Measurements from ENCODE around the gene RASA3.
A peak's percentile ranks its signal among the peaks of the same experiment; 100 is the strongest.
"Not testable (repeated sequence)": the region's sequence is repeated elsewhere in the genome, so short reads cannot be mapped to it uniquely, and the experiment has no call there.

The RASA3 gene

DNA sequence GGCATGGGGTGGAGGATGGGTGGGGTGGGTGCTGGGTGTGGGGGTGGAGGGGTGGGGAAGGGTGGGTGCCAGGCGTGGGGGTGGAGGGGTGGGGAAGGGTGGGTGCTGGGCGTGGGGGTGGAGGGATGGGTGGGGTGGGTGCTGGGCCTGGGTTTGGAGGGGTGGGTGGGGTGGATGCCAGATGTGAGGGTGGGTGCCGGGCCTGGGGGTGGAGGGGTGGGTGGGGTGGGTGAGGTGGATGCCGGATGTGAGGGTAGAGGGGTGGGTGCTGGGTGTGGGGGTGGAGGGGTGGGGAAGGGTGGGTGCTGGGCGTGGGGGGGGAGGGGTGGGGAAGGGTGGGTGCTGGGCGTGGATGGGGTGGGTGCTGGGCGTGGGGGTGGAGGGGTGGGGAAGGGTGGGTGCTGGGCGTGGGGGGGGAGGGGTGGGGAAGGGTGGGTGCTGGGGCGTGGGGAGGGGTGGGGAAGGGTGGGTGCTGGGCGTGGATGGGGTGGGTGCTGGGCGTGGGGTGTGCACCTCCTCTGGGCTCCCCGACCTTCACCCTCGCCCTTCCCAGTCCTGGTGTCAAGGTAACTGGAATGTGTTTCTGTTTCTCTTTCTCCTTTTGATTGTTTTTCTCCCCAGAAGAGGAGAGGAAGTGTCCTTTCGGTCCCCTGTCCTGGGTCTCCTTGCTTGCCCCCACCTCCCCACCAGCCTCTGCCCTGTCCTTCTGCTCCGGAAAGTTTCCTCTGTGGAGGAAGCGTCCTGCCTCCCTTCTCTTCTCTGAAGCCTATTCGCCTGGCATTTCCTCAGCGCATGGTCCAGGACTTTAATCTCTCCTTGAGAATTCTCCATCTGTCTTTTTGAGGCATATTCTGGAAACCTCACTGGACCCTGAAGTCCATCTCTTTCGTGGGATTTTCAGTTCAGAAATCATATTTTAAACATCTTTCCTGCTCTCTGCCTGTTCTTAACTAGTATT is 23.8 kb upstream of the RASA3 start:
- DNase-seq (ENCODE audit: low read depth in 2 of 2) = no peak

DNA sequence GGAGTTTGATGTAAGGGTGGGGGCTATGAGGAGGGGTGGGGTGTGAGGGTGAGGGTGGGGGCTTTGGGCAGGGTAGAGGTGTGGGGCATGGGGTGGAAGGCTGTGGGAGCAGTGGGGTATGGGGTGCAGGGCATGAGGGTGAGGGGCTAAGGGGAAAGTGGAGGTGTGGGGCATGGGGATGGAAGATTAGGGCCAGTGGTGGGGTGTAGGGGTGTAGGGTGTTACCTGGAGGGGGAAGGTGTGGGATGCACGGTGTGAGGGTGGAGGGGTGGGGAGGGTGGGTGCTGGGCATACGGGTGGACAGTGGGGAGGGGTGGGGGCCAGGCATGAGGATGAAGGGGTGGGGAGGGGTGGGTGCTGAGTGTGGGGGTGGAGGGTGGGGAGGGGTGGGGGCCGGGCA is 22.9 kb upstream of the RASA3 start:
- no peak for DNase-seq (ENCODE audit: low read depth in 2 of 2)

DNA sequence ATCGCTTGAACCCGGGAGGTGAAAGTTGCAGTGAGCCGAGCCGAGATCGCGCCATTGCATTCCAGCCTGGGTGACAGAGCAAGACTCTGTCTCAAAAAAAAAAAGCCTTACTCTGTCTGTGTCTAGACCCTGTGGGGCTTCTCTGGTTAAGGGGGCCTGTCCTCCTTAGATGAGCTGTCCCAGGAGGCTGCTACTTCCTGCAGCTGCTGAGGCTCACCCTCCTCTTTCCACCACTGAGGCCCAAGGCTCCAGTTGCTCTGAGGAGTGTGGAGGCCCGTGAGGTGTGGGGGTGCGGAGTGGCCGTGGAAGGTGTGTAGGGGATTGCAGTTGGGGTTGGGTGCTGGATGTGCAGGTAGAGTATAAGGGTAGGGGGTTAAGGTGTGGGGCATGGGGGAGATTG is 22.1 kb upstream of the RASA3 start:
- no peak for DNase-seq (ENCODE audit: low read depth in 2 of 2)

DNA sequence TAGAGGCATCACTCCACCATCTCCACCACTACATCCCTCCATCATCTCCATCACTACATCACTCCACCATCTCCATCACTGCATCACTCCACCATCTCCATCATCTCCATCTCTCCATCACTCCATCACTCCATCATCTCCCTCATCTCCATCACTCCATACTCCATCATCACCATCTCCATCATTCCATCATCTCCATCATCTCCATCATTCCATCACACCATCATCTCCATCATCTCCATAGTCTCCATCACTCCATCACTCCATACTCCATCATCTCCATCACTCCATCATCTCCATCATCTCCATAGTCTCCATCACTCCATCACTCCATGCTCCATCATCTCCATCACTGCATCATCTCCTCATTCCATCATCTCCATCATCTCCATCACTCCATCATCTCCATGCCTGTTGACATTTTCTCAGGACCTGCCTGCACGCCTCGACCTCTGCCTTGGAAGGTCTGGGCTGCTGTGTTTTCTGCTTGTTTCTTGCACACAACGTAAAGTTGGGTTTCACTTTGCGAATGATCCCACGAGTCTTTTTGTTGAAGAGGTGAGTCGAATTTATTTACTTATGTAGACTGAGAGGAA is 21.2 kb upstream of the RASA3 start:
- DNase-seq (ENCODE audit: low read depth in 2 of 2) = no peak

DNA sequence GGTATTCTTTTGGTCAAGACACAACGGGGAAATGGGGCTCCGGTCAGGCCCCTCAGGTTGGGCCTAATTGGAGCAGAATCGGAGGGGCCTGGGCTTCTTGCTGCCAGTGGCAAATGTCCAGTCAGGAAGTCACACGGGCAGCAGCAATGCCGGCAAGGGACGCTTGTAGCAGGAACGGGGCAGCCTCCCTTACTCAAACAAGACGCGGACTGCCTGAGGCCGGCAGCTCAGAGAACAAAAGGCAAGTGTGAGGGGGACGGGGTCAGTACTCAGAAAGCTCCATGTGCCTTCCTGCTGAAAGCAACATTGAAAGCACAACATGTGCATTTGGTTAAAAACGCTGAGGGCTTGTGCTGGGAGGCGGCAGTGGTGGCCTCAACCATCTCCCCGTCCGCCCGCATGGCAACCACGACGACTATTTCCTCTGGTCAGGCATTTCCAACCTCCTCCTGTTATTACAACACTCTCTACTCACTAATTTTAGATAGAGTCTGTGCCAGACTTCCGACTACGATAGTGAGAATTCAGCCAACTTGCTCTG is 20.5 kb upstream of the RASA3 start:
- DNase-seq (ENCODE audit: low read depth in 2 of 2) = peak; percentile 13 to 17

DNA sequence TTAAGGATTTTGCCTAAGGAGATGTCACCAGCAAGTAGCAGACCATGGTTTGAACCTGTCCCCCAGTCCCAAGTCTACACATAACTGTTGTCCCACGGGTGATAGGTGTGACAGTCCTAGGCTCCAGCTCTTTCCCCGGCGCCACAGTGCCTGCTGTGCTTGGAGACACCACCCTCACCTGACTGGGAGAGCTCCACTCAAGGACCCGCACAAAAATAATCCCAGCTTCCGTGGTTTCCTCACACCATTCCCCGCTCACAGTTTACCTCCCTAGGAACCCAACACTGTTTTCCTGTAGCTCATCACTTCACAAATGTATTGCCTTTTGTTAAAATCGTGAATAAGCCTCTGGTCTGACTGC is 19.8 kb upstream of the RASA3 start:
- no peak for DNase-seq (ENCODE audit: low read depth in 2 of 2)

DNA sequence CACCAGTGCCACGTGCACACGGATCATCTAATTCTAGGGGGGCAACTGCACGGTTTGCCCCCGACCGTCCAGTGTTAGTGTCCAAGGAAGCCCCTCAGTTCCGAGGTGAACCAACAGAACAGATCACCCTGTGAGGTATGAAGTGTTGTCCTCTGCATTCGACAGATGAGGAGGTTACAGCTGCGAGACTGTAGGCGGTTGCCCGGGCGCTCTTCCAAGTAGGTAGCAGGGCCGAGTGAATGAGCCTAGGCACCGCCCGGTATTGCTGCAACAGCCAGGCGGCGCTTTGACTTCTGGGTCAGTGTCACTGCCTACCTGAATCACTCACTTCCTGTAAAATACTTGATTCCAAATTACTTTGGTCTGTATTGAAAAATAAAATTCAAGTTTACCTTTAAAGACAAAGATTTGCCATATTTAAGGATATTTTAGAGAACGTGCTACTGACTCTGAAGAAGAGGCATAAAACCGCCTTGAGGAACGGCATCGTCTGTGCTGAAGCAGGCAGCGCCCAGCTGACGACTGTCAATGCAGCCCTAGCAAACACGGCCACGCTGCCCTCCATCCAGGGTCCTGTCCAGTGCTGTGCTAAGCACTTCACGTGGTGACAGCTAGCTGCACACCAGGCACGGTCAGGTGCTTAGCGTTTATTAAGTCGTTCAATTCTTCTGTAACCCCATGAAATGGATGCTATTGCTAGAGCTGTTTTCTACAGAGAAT is 19.3 kb upstream of the RASA3 start:
- no peak for DNase-seq (ENCODE audit: low read depth in 2 of 2)

DNA sequence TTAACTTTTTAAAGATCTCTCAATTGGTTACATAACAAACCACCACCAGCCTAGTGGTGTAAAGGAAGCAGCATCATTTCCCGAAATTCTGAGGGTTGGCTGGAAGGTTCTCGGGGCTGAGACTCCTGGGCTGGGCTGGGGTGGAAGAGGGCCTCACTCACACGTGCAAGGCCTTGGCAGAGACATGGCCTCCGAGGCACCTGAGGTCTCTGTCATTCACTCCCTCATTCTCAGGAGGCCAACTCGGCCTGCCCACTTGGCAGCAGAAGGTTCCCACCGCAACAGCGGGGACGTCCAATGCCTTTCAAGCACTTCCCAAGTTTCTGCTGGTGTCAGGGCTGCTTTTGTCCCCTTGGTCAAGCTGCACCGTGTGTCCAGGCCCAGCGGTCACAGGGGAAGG is 18.6 kb upstream of the RASA3 start:
- no peak for DNase-seq (ENCODE audit: low read depth in 2 of 2)

DNA sequence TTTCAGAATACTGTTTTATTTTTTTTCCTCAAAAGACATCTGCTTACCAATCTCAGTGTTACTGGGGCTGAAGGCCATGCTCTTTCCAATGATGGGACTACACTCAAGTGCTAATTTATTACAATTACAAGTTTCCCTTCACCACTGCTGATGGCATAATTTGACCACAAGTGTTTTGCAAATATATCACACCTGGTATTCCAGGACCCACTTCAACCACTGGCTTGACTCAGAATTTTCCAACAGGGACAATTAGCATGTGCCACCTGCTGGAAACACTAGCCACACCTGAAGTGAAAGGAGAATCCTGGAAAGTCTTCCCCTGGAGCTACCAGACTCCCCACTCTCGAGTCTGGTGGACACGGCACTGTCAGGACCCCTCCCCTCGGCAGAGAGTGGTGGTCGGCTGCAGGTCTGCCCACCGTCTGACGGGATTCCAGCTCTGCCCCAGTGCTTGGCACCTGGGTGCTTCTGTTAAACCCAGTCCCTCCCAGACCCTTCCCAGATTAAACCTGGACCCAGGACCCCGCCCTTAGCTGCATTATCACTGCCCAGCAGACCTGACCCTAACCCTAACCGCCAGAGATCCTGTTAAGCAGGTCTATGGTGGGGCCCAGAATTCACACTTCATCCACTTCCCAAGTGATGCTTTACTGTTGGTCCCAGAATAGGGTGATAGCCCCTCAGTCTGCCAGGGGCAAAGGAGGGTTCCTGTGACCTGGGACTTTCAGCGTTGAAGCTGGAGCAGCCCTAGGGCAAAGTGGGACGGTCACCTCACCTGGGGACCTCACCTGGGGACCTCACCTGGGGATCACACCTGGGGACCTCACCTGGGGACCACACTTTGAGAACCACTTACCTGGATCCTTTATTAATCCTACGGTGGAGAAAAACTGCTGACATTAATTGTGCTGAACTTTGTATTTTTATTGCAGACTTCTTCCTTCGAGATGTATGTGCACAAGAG is 17.6 kb upstream of the RASA3 start:
- DNase-seq (ENCODE audit: low read depth in 2 of 2) = no peak

DNA sequence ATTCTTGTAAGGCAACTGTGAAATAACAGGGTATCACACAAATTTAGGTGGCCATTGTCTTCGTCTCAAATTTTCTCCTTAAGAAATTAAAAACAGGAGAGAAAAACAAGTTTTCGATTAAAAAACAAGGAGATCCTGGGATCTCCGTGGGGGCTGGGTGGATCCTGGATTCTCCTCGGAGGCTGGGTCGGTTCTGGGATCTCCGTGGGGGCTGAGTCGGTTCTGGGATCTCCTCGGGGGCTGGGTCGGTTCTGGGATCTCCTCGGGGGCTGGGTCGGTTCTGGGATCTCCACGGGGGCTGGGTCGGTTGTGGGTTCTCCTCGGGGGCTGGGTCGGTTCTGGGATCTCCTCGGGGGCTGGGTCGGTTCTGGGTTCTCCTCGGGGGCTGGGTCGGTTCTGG is 16.5 kb upstream of the RASA3 start:
- DNase-seq (ENCODE audit: low read depth in 2 of 2) = not testable (repeated sequence)

DNA sequence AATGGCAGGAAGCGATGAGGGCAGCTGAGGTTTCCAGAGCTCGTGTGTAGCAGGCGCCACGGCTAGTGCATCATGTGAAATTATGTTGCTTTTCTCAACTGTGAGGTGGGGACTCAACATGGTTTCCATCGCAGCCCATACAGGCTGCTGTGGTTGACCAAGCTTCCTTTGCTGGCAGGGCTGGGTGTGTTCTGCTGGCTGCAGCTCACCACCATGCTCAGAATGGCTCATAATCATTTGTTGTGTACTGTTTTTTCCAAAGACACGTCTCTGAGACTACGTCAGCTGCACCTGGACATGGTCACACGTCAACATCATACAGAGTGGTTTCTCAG is 16.1 kb upstream of the RASA3 start:
- DNase-seq (ENCODE audit: low read depth in 2 of 2) = no peak

DNA sequence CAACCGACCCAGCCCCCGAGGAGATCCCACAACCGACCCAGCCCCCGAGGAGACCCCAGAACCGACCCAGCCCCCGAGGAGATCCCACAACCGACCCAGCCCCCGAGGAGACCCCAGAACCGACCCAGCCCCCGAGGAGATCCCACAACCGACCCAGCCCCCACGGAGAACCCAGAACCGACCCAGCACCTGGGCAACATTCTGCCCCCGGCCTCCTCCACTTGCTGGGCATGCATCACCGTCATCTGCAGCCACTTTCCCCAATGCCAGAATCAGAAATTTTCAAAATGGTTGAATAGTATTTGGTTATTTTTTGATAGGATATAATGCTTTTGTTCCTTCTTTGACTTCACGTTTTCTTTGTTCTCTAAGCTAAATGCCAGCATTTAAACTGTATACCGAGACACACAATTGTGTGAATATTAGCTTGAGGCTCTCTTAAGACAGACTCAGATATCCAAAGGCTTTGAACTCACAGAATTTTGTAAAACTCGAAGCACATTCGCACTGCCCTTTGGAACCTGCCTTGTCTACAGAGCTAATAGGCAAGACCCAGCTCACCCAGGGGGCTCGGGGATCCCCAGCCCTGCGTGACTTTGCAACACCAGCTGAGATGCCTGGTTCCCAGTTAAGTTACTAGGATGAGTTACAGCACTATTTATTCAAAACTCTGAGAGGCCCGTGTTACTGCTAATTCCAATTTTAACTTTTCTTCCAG is 15.5 kb upstream of the RASA3 start:
- DNase-seq (ENCODE audit: low read depth in 2 of 2) = no peak

DNA sequence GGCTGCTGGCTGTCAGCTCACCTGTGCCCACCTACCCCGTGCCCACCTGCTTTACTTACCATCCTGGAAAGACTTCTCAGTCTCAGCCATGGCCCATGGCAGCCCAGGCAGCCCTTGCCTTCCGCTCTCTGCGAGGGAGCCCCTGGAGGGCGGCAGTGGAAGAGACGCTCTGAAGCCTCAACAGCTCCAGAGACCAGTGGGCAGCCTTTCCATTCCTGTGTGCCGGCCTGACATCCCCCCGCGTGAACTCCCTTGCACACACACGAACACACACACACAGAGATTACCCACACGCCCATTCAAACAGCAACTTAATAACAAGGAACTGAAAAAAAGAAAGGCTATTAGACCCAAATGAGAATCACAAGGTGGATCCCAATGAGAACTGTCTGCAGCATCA is 14.2 kb upstream of the RASA3 start:
- no peak for DNase-seq (ENCODE audit: low read depth in 2 of 2)

DNA sequence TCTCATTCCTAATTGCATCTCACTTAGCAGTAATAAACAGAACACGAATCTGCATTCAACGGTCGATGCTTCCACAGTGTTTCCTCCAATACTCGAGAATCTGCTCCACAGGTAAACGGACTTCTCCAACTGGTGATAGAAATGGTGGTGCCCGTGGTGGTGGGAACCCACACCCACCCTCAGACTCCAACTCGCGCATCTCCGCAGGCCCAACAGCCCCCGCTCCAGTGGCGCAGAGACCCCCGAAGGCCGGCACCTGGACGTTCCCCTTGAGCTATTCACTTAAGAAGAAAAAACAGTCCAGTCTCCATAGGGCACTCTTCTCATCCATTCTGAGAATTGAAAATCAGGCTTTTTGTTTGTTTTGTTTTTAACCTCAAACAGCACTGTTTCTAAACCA is 13.8 kb upstream of the RASA3 start:
- no peak for DNase-seq (ENCODE audit: low read depth in 2 of 2)

DNA sequence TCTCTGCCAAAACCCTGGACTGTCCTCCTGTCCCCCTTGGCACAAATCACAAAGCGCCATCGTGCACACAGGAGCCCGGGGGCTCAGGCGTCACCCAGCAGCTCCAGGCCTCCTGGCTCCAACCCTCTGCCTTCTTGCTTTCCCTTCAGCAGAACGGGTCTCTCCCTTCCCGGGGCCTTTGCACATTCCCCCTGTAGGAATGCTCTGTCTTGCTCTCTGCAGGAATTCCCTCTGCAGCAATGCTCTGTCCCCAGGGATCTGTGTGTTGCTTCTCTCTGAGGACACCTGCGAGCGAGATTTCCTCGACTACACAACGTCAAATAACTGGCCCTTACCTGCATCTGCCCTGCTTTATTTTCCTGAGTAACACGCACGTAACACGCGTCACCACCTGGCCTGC is 13.3 kb upstream of the RASA3 start:
- no peak for DNase-seq (ENCODE audit: low read depth in 2 of 2)

DNA sequence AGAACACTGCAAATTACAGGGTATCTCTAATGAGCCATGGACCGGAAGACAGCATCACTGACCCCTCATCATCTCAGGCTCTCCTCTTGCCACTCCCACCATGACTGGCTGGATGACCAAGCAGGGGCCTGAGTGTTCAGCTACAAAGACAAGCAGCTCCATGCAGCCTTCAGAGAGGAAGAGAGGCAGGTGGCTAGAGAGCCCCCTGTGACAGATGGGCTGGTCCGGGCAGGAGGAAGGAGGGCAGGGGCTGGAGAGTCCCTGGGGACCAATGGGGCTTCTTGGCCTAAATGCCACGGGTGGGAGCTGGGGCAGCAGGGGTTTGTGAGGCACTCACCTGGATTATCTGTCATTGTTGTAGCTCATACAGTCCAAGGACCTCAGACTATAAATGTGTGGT is 12.8 kb upstream of the RASA3 start:
- DNase-seq (ENCODE audit: low read depth in 2 of 2) = no peak

DNA sequence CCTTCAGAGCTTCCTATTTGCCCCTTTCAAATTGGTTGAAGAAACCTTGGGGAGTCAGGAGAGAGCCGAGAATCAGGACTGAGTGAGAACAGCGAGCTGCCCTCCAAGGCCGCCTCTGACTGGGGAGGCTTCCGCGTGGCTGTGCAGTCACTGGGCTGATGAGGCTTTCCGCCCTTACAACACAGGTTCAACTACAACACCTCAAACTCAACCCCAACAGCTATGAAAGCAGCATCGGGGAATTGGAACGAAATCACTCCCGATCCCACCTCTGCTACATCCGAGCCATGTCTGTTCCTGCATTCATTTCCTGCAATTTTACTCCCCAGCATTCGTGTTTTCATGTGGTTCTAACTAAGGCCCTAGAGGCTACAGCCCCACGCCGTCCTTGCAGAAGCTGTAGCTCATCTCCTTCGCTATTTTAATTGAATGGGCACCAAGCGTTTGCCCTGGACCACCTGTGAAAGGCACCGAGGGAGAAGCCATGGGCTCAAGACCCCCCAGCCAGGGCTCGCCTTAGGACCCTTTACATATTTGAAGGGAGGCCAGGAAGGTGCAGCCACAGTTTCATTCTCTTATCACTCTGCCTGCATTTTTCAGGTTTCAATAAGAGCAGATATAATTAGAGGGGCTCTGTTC is 12.3 kb upstream of the RASA3 start:
- DNase-seq (ENCODE audit: low read depth in 2 of 2) = no peak

DNA sequence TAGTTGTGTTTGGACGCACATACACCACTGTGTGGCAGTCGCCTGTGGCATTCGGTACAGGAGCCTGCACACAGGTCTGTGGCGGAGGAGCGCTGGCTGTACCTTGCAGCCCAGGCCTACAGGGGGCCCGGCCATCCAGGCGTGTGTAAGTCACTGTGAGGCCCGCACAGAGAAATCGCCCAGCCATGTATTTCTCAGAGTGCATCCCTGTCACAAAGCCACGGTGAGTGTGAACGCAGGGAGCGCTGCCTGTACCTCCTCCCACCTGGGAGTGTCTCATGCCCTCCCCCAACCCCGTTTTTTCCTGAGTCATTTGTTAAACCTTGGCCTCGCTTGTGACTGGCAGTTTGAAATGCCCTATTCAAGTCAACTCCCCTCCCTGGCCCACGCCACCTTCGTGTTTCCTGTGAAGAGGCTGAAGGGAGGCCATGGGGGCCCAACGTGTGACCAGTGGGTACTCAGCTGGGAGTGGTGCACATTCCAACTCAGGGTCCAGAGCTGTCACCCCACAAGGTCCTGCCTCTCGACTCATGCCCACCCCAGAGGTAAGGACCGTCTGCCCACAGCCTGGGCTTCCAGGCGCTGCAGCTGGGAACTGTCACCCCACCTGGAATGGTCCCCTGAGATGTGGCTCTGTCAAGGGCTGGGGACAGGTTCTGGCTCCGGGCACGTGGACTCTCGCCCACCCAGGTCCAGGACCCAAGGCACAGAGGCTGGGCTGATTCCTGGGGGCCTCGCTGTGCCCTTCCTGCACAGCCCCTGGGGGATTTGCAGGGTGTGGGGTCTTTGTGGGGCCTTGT is 11.6 kb upstream of the RASA3 start:
- no peak for DNase-seq (ENCODE audit: low read depth in 2 of 2)

DNA sequence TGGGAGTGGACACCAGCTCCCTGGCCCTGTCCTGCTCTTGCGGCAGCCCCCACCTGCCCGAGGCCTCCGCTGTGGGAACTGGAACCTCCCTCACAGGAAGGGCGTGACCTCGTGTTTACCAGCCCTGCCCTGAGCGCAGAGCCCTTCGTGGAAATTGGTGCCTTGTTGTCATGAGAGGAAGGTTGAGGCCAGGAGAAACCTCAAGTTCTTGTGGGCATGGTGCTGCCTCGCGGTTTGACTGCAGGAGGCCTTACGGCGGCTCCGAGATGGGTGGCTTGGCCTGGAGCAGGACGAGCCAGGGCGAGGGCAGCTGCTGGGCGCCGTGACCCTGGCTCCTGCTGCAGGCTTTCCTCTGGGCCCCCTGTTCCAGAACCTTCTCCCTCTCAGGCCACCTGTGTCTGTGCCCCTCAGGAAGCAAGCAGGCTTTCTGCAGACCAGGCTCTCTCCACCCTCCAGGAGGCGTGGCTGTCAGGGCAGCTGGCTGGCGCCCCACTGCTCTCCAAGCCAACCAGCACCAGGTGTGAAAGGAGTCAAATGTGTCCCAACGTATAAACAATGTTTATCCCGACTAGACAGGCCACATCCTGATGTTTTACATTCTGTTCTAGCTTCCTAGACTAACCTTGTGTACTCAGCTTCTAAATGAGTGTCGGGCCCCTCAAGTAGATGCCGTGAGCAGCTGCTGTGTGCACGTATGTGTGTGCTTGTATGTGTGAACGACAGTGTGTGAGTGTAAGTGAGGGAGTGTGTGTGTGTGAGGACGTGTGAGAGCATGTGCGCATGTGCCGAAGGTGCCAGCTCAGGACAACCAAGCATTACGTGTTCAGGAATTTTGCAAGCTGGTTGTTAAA is 10.4 kb upstream of the RASA3 start:
- DNase-seq (ENCODE audit: low read depth in 2 of 2) = no peak
